Neuronal stem cell (in vitro differentiated cells): Measurements from ENCODE around the gene UNK.

ENCODE experiments used
- DNase-seq: peaks from one replicate; pipeline ENCODE4 v3.0.0-alpha.2; 2013; ENCODE audit warnings: low spot score
- H2AFZ ChIP-seq: one replicate; pipeline ENCODE4 v1.6.1; 2013; ENCODE audit warnings: mild to moderate bottlenecking, low read length, inconsistent platforms
- H2AK5ac ChIP-seq: 2 replicates; pipeline ENCODE4 v1.6.1; 2013; ENCODE audit warnings: low read depth, mild to moderate bottlenecking, inconsistent platforms, low read length, moderate library complexity, mixed read lengths
- H2BK120ac ChIP-seq: 2 replicates; pipeline ENCODE4 v1.6.1; 2013; ENCODE audit warnings: low read depth, mild to moderate bottlenecking, inconsistent platforms, low read length, moderate library complexity, mixed read lengths
- H2BK12ac ChIP-seq: one replicate; pipeline ENCODE4 v1.6.1; 2013; ENCODE audit warnings: low read length, inconsistent platforms
- H2BK15ac ChIP-seq: 2 replicates; pipeline ENCODE4 v1.6.1; 2013; ENCODE audit warnings: mild to moderate bottlenecking, low read length, inconsistent platforms, mixed read lengths
- H2BK5ac ChIP-seq: one replicate; pipeline ENCODE4 v1.6.1; 2013; ENCODE audit warnings: inconsistent platforms, mild to moderate bottlenecking, low read length, moderate library complexity
- H3K14ac ChIP-seq: one replicate; pipeline ENCODE4 v1.6.1; 2013; ENCODE audit warnings: low read length, inconsistent platforms
- H3K18ac ChIP-seq: 2 replicates; pipeline ENCODE4 v1.6.1; 2013; ENCODE audit warnings: low read length, inconsistent platforms
- H3K23ac ChIP-seq: 2 replicates; pipeline ENCODE4 v1.6.1; 2013; ENCODE audit warnings: low read depth, mild to moderate bottlenecking, mixed read lengths, low read length, inconsistent platforms; ENCODE audit not compliant: poor library complexity
- H3K27ac ChIP-seq: replicated peaks from 3 replicates; pipeline ENCODE4 v1.5.1; 2013; ENCODE audit warnings: low read length, inconsistent platforms
- H3K27me3 ChIP-seq, 3 experiments: 2 replicates each; pipeline ENCODE4 v1.6.1; 2013; ENCODE audit warnings: low read length in 3 of 3, mild to moderate bottlenecking in 2 of 3, inconsistent platforms in 1 of 3, low read depth in 1 of 3, mixed read lengths in 1 of 3, moderate library complexity in 1 of 3; ENCODE audit not compliant: control insufficient read depth in 3 of 3, insufficient read depth in 3 of 3
- H3K36me3 ChIP-seq, 2 donors: replicated peaks in 1 of 2; 2 replicates each; pipeline ENCODE4 v1.6.1; 2013; ENCODE audit warnings: low read length in 2 of 2; ENCODE audit not compliant: control insufficient read depth in 2 of 2, insufficient read depth in 2 of 2
- H3K4ac ChIP-seq: 2 replicates; pipeline ENCODE4 v1.6.1; 2013; ENCODE audit warnings: inconsistent platforms, mild to moderate bottlenecking, low read length, moderate library complexity
- H3K4me1 ChIP-seq, 2 donors: 1 replicate in 1 of 2; 2 replicates in 1 of 2; pipeline ENCODE4 v1.6.1; 2013; ENCODE audit warnings: low read length in 2 of 2, low read depth in 1 of 2; ENCODE audit not compliant: control insufficient read depth in 2 of 2, insufficient read depth in 1 of 2
- H3K4me2 ChIP-seq: one replicate; pipeline ENCODE4 v1.6.1; 2013; ENCODE audit warnings: mild to moderate bottlenecking, low read length, inconsistent platforms; ENCODE audit not compliant: insufficient read depth, poor library complexity, severe bottlenecking
- H3K4me3 ChIP-seq, 2 donors: 2 replicates each; pipeline ENCODE4 v1.5.1; 2013; ENCODE audit warnings: low read length in 2 of 2, mild to moderate bottlenecking in 2 of 2, inconsistent platforms in 1 of 2, moderate library complexity in 1 of 2
- H3K79me1 ChIP-seq: one replicate; pipeline ENCODE4 v1.6.1; 2013; ENCODE audit warnings: low read depth, mild to moderate bottlenecking, inconsistent platforms, low read length, moderate library complexity
- H3K9ac ChIP-seq: one replicate; pipeline ENCODE4 v1.6.1; 2013; ENCODE audit warnings: mild to moderate bottlenecking, low read depth, low read length, inconsistent platforms; ENCODE audit not compliant: poor library complexity
- H3K9me3 ChIP-seq, 2 donors: replicated peaks in 1 of 2; 2 replicates each; pipeline versions ENCODE3 to v1.6.1; 2013; ENCODE audit warnings: low read length in 2 of 2, mild to moderate bottlenecking in 2 of 2, inconsistent platforms in 1 of 2, low read depth in 1 of 2, mixed read lengths in 1 of 2, moderate library complexity in 1 of 2; ENCODE audit not compliant: control insufficient read depth in 2 of 2, insufficient read depth in 1 of 2
- H4K8ac ChIP-seq: one replicate; pipeline ENCODE4 v1.6.1; 2013; ENCODE audit warnings: low read depth, mild to moderate bottlenecking, inconsistent platforms, low read length, moderate library complexity
- H4K91ac ChIP-seq: one replicate; pipeline ENCODE4 v1.6.1; 2013; ENCODE audit warnings: low read length, low read depth, mild to moderate bottlenecking, inconsistent platforms; ENCODE audit not compliant: poor library complexity
- WGBS, 2 donors: extraction: QIAGEN DNeasy Blood & Tissue Kit; methylation state at CpG; one replicate each; pipeline ENCODE4 v1.1.7; 2013; ENCODE audit warnings: missing lambda C conversion rate in 2 of 2, mixed read lengths in 1 of 2; ENCODE audit not compliant: insufficient read length in 2 of 2, insufficient replicate concordance in 1 of 2; ENCODE audit errors: extremely low coverage in 2 of 2; 5-methylcytosine and 5-hydroxymethylcytosine counted together

Gene UNK

DNA sequence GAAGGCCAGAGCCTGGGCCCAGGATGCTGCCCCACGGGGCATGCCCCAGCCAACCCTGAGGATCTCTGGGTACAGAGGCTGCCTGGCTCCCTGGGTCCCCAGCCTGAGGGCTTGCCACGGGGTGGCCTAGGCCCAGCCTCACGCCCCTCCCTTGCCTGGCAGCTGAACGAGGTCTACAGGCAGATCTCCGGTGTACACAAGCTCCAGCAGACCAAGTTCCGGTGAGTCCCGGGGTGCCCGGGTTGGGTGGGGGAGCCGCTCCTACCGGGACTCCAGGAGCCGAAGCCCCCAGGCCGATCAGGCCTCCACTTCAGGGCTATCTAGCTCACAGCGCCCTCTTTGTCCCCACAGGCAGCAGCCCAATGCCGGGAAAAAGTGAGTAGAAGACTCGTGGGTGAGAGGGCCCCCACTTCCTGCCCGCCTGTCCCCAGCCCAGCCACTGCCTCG is 44.0 kb upstream of the UNK start:
- H3K9me3 ChIP-seq = no peaks in the 10 kb centered on the region
- H4K8ac ChIP-seq = no peak overlapping the region
- DNase-seq = no peak
- no peak overlapping the region for H3K4me3 ChIP-seq
- peaks cover 0 to 5% of the 10 kb centered on the region in 2 donors for H3K4me1 ChIP-seq
- no peaks in the 10 kb centered on the region for H3K36me3 ChIP-seq
- H3K4ac ChIP-seq = no peak overlapping the region
- no peak overlapping the region for H3K4me2 ChIP-seq
- H3K79me1 ChIP-seq = peaks cover 4% of the 10 kb centered on the region
- no peak overlapping the region for H3K27ac ChIP-seq
- H2BK5ac ChIP-seq = no peak overlapping the region
- H2AK5ac ChIP-seq = peak overlapping the region; percentile 65
- peaks cover 0 to 11% (median 0%) of the 10 kb centered on the region in 3 experiments for H3K27me3 ChIP-seq
- no peak overlapping the region for H2AFZ ChIP-seq
- no CpG with 5 or more reads among the region's 17 CpGs for WGBS, 2 donors
- peak overlapping the region; percentile 28 for H3K18ac ChIP-seq
- peak overlapping the region; percentile 38 for H3K14ac ChIP-seq
- H4K91ac ChIP-seq = no peak overlapping the region
- H2BK12ac ChIP-seq = peak overlapping the region; percentile 73
- peak overlapping the region; percentile 21 for H3K9ac ChIP-seq
- no peak overlapping the region for H2BK120ac ChIP-seq
- H2BK15ac ChIP-seq = no peak overlapping the region
- H3K23ac ChIP-seq = no peak overlapping the region

DNA sequence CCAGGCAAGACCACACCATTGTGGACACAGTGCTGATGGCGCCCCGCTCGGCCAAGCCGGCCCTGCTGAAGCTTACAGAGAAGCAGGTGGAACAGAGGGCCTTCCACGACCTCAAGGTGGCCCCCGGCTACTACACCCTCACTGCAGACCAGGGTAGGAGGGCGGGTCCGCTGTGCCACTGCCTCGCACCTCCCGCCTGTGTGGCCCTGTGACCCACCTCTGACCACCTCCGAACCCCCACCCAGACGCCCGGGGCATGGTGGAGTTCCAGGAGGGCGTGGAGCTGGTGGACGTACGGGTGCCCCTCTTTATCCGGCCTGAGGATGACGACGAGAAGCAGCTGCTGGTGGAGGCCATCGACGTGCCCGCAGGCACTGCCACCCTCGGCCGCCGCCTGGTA is 42.3 kb upstream of the UNK start:
- Histone ChIP-seq H2BK15ac (peak overlapping the region; percentile 75), H3K36me3 (no peaks in the 10 kb centered on the region), H3K4me1 (peaks cover 0 to 5% of the 10 kb centered on the region in 2 donors), H4K8ac (peak overlapping the region; percentile 82), H3K4me3 (peak overlapping the region in 1 of 2 donors; percentile 39), H3K9me3 (no peaks in the 10 kb centered on the region), H3K9ac (peak overlapping the region; percentile 16), H3K14ac (peak overlapping the region; percentile 75), H3K23ac (no peak overlapping the region), H2BK5ac (no peak overlapping the region), H2BK12ac (no peak overlapping the region), H3K4me2 (no peak overlapping the region), H2AK5ac (peak overlapping the region; percentile 61), H2BK120ac (no peak overlapping the region), H2AFZ (no peak overlapping the region), H3K18ac (peak overlapping the region; percentile 57), H3K79me1 (peaks cover 3% of the 10 kb centered on the region), H3K27ac (no peak overlapping the region), H3K4ac (no peak overlapping the region), H4K91ac (no peak overlapping the region), H3K27me3 (peaks cover 0 to 11% (median 0%) of the 10 kb centered on the region in 3 experiments)
- WGBS, 2 donors = no CpG with 5 or more reads among the region's 25 CpGs
- no peak for DNase-seq

DNA sequence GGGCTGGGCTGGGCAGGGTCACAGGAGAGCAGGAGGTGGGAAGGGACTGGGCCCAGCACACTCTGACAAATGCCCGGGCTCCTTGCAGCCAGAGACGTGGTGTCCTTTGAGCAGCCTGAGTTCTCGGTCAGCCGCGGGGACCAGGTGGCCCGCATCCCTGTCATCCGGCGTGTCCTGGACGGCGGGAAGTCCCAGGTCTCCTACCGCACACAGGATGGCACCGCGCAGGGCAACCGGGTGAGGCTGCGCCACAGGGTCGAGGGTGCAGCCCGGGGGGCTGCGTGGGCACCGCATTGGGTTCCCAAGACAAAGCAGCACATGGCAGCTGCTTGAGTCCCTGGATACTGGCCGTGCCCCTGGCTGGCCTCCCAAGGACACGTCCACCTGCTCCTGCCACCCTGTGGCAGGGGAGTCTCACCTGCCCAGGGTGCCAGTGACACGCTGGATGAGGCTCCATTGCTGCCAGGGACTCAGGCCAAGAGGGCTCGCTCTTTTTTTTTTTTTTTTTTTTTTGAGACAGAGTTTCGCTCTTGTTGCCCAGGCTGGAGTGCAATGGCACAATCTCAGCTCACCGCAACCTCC is 40.9 kb upstream of the UNK start:
- Histone ChIP-seq H3K27me3 (peaks cover 0 to 7% (median 0%) of the 10 kb centered on the region in 3 experiments), H2BK120ac (no peak overlapping the region), H3K4ac (no peak overlapping the region), H3K23ac (no peak overlapping the region), H2BK15ac (no peak overlapping the region), H4K8ac (no peak overlapping the region), H3K14ac (no peak overlapping the region), H2BK12ac (no peak overlapping the region), H2BK5ac (peak overlapping the region; percentile 24), H3K27ac (no peak overlapping the region), H3K18ac (peak overlapping the region; percentile 64), H3K4me2 (no peak overlapping the region), H4K91ac (no peak overlapping the region), H3K9me3 (no peaks in the 10 kb centered on the region), H3K9ac (no peak overlapping the region), H2AFZ (no peak overlapping the region), H3K4me3 (no peak overlapping the region), H3K36me3 (no peaks in the 10 kb centered on the region), H2AK5ac (peak overlapping the region; percentile 81), H3K79me1 (peaks cover 2% of the 10 kb centered on the region), H3K4me1 (no peaks in the 10 kb centered on the region)
- no CpG with 5 or more reads among the region's 25 CpGs for WGBS, 2 donors
- no peak for DNase-seq

DNA sequence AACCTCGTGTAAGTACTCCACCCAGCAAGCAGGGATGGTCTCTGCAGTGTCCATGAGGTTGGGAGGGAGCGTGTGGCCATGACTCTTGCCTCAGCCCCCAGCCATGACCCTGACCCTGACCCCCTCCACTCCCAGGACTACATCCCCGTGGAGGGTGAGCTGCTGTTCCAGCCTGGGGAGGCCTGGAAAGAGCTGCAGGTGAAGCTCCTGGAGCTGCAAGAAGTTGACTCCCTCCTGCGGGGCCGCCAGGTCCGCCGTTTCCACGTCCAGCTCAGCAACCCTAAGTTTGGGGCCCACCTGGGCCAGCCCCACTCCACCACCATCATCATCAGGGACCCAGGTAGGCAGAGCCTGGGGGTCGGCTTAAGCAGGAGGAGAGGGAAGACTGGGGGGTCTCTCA is 35.9 kb upstream of the UNK start:
- H3K14ac ChIP-seq = no peak overlapping the region
- no peak overlapping the region for H4K91ac ChIP-seq
- peaks cover 0 to 3% of the 10 kb centered on the region in 2 donors for H3K4me1 ChIP-seq
- H3K27ac ChIP-seq = no peak overlapping the region
- H2AK5ac ChIP-seq = peak overlapping the region; percentile 83
- H3K27me3 ChIP-seq = peaks cover 0 to 16% (median 3%) of the 10 kb centered on the region in 3 experiments
- no peak overlapping the region for H4K8ac ChIP-seq
- no peak overlapping the region for H2BK120ac ChIP-seq
- H3K9me3 ChIP-seq = no peaks in the 10 kb centered on the region
- no peak overlapping the region for H2BK5ac ChIP-seq
- H3K4me2 ChIP-seq = no peak overlapping the region
- DNase-seq = no peak
- no CpG with 5 or more reads among the region's 9 CpGs for WGBS, 2 donors
- H3K36me3 ChIP-seq = no peaks in the 10 kb centered on the region
- H3K4me3 ChIP-seq = no peak overlapping the region
- no peak overlapping the region for H3K9ac ChIP-seq
- peak overlapping the region; percentile 23 for H3K4ac ChIP-seq
- peak overlapping the region; percentile 27 for H3K18ac ChIP-seq
- no peaks in the 10 kb centered on the region for H3K79me1 ChIP-seq
- H2AFZ ChIP-seq = no peak overlapping the region
- no peak overlapping the region for H3K23ac ChIP-seq
- H2BK15ac ChIP-seq = no peak overlapping the region
- H2BK12ac ChIP-seq = no peak overlapping the region
